KMS-11 (cell line): ENCODE results near the gene LSAMP.

ENCODE experiments used
- H2AFZ ChIP-seq: fragments of 200-600 bp; sonication (generic); 2 replicates; pipeline ENCODE4 v1.6.1; 2016; ENCODE audit warnings: antibody characterized with exemption, mixed run types, low read depth
- H3K27ac ChIP-seq: fragments of 200-600 bp; sonication (generic); 2 replicates; pipeline ENCODE4 v1.6.1; 2016; ENCODE audit warnings: mild to moderate bottlenecking, mixed run types
- H3K27me3 ChIP-seq: fragments of 200-600 bp; sonication (generic); 2 replicates; pipeline ENCODE4 v1.6.1; 2017; ENCODE audit warnings: mild to moderate bottlenecking, low read depth, mixed run types, moderate library complexity; ENCODE audit not compliant: insufficient read depth
- H3K36me3 ChIP-seq: fragments of 200-600 bp; sonication (generic); 2 replicates; pipeline ENCODE4 v1.6.1; 2017; ENCODE audit warnings: mild to moderate bottlenecking, mixed run types; ENCODE audit not compliant: insufficient read depth
- H3K4me1 ChIP-seq: fragments of 200-600 bp; sonication (generic); 2 replicates; pipeline ENCODE4 v1.6.1; 2016; ENCODE audit warnings: mild to moderate bottlenecking, low read depth, mixed run types; ENCODE audit not compliant: poor library complexity, severe bottlenecking
- H3K4me2 ChIP-seq: fragments of 200-600 bp; sonication (generic); 2 replicates; pipeline ENCODE4 v1.7.0; 2016; ENCODE audit warnings: mild to moderate bottlenecking, mixed run types
- H3K4me3 ChIP-seq: fragments of 200-600 bp; sonication (generic); IDR thresholded peaks from 2 replicates; pipeline ENCODE4 v1.6.1; 2017; ENCODE audit warnings: low read depth, low read length, mixed read lengths; ENCODE audit not compliant: insufficient read depth
- H3K79me2 ChIP-seq: fragments of 200-600 bp; sonication (generic); 2 replicates; pipeline ENCODE4 v1.6.1; 2016; ENCODE audit warnings: low read depth, mixed run types; ENCODE audit not compliant: insufficient read depth
- H3K9ac ChIP-seq: fragments of 200-600 bp; sonication (generic); 2 replicates; pipeline ENCODE4 v1.6.1; 2016; ENCODE audit warnings: mild to moderate bottlenecking, mixed run types
- H4K20me1 ChIP-seq: fragments of 200-600 bp; sonication (generic); 2 replicates; pipeline ENCODE4 v1.6.1; 2016; ENCODE audit warnings: mild to moderate bottlenecking, mixed run types; ENCODE audit not compliant: insufficient read depth
- TF ChIP-seq, protein P1 (sequence below): fragments of 200-600 bp; sonication (generic); conservative IDR thresholded peaks from 2 replicates; pipeline ENCODE4 v1.6.1; 2017; ENCODE audit warnings: low read depth, mild to moderate bottlenecking, antibody characterized with exemption, low read length, moderate library complexity, mixed read lengths

The LSAMP gene

DNA sequence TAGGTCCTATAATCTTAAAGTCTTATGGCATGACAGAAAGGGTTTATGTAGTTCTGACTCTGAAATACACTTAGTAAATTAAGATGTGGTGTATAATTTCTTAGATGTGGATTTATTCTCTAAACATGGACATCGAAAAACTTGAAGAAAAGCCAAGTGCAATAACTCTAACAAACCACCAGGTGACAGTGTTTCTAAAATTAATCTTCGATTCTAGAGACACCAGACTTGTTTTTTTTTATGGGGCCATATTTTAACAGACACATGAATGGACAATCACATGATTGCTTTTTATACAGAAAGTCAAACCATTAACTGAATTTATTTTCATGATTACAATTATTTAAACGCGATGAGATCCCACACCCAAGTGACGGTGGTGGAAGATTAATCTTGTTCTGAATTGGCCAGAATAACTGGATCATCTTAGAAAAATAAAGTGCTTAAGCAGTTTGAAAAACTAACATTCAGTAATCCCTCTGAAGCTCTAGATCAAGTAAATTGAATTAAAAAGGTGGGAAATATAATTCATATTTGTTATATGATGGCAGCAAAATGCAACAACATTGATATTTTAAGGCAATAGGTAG is 305.1 kb downstream of the LSAMP start:
- no peak overlapping the region for H3K4me3 ChIP-seq
- no peaks in the 10 kb centered on the region for H3K4me1 ChIP-seq
- H3K27me3 ChIP-seq: no peaks in the 10 kb centered on the region
- H3K9ac ChIP-seq: no peak overlapping the region
- TF ChIP-seq, protein P1, sequence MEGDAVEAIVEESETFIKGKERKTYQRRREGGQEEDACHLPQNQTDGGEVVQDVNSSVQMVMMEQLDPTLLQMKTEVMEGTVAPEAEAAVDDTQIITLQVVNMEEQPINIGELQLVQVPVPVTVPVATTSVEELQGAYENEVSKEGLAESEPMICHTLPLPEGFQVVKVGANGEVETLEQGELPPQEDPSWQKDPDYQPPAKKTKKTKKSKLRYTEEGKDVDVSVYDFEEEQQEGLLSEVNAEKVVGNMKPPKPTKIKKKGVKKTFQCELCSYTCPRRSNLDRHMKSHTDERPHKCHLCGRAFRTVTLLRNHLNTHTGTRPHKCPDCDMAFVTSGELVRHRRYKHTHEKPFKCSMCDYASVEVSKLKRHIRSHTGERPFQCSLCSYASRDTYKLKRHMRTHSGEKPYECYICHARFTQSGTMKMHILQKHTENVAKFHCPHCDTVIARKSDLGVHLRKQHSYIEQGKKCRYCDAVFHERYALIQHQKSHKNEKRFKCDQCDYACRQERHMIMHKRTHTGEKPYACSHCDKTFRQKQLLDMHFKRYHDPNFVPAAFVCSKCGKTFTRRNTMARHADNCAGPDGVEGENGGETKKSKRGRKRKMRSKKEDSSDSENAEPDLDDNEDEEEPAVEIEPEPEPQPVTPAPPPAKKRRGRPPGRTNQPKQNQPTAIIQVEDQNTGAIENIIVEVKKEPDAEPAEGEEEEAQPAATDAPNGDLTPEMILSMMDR: peak; percentile 95
- H4K20me1 ChIP-seq: no peaks in the 10 kb centered on the region
- H3K79me2 ChIP-seq: no peaks in the 10 kb centered on the region
- H2AFZ ChIP-seq: no peak overlapping the region
- H3K4me2 ChIP-seq: no peak overlapping the region
- no peaks in the 10 kb centered on the region for H3K36me3 ChIP-seq
- H3K27ac ChIP-seq: no peak overlapping the region

DNA sequence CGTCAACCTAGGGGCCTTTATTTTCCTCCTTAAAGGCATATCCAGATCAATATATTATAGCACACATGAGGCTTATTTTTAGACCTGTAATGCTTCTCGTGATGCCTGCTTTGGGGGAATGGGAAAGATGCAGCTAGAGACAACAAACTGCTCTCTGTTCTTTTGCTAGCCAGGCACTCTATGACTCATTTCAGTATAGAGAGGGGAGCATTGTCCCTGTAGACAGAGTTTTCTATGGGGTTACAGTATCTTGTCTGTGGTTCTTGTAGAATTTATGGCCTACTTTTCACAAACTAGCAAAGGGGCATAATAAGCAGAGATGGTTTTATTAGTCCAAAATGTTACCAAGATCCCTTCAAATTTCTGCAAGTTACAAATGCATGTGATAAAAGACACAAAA is 305.6 kb downstream of the LSAMP start:
- H4K20me1 ChIP-seq: no peaks in the 10 kb centered on the region
- TF ChIP-seq, protein P1: no peak
- H3K27ac ChIP-seq: no peak overlapping the region
- H3K27me3 ChIP-seq: no peaks in the 10 kb centered on the region
- no peaks in the 10 kb centered on the region for H3K4me1 ChIP-seq
- H3K4me2 ChIP-seq: no peak overlapping the region
- no peak overlapping the region for H2AFZ ChIP-seq
- no peak overlapping the region for H3K4me3 ChIP-seq
- H3K9ac ChIP-seq: no peak overlapping the region
- H3K79me2 ChIP-seq: no peaks in the 10 kb centered on the region
- no peaks in the 10 kb centered on the region for H3K36me3 ChIP-seq

DNA sequence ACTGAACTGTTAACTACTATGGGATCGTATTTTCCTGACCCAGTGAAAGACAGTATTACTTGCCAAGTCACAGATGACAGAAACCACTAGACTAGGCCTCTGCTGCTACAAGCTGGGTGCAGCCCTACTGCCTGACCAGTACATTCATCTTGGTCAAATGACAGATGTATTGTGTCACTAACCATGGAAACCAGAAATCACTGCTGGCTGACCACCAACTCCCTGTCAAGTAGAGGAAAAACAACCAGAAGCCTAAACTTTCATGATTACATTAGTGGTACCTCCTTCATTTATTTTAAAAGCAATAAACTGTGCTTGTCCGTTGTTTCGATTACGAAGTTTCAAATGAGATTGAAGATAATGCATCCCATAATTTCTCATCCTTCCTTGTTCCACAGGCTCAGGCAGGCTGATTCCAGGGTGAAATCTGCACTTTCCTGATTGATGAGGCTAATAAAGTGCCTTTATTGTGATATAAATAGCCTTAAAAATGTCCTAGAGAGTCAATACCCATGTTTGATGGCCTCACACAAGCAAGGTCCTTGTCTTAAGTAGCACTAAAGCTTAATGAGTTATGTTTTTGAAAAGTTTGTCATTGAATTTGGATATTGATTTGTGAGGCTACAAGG is 309.7 kb downstream of the LSAMP start:
- no peaks in the 10 kb centered on the region for H3K4me1 ChIP-seq
- TF ChIP-seq, protein P1: no peak

DNA sequence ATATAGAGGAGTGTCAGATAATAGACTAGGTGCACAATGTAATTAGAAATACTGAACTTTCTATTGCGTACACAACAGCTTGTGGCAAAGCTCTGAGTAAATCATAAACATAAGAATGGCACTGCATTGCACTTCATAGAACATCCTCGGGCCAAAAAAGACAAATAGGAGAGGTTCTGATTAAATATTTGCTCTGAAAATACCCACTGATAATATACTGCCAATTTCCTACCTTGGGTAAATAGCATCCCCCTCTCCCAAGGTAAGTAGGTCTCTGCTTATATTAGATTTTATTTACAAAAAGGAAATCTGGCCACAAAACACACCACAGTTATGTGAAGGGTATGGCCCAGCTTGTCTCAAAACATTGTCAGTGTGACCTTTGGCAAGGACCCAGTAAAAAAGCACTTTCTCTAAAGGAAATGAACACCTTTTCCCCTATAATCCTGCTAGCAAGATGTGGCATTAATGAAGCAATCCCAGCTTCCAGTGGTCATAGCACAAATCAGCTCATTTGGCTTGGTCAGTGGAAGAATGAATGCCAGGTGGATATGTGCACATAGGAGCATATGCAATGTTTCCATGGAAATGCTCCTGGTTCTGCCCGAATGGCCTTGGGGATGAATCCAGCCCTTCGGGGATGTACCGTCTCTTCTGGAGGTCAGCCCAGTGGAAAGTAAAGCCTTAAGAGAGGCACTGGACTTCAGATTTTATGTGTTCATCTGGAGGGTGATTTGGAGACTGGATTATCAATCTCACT is 315.9 kb downstream of the LSAMP start:
- H3K9ac ChIP-seq: no peak overlapping the region
- H3K4me3 ChIP-seq: no peak overlapping the region
- H3K4me1 ChIP-seq: no peaks in the 10 kb centered on the region
- H4K20me1 ChIP-seq: no peaks in the 10 kb centered on the region
- H3K27ac ChIP-seq: no peak overlapping the region
- H3K4me2 ChIP-seq: no peak overlapping the region
- H2AFZ ChIP-seq: no peak overlapping the region
- H3K79me2 ChIP-seq: no peaks in the 10 kb centered on the region
- TF ChIP-seq, protein P1: no peak
- no peaks in the 10 kb centered on the region for H3K36me3 ChIP-seq
- no peaks in the 10 kb centered on the region for H3K27me3 ChIP-seq

More for the DNA sequence above, 309.7 kb downstream of the LSAMP start:
- Histone ChIP-seq H2AFZ (no peak overlapping the region), H3K79me2 (no peaks in the 10 kb centered on the region), H3K36me3 (no peaks in the 10 kb centered on the region), H3K4me3 (no peak overlapping the region), H3K9ac (no peak overlapping the region), H3K27me3 (no peaks in the 10 kb centered on the region), H4K20me1 (no peaks in the 10 kb centered on the region), H3K27ac (no peak overlapping the region), H3K4me2 (no peak overlapping the region)
